ENCODE results near the gene NUS1. TPM values are rescaled to one million over a fixed set of nuclear protein-coding genes. Genes with fewer than 3 reads are reported as not detected.
"Not testable (repeated sequence)": the region's sequence is repeated elsewhere in the genome, so short reads cannot be mapped to it uniquely, and the experiment has no call there.

The NUS1 gene
- total RNA-seq, 2 donors from 2014 or later = 17.6 to 17.8 TPM

DNA sequence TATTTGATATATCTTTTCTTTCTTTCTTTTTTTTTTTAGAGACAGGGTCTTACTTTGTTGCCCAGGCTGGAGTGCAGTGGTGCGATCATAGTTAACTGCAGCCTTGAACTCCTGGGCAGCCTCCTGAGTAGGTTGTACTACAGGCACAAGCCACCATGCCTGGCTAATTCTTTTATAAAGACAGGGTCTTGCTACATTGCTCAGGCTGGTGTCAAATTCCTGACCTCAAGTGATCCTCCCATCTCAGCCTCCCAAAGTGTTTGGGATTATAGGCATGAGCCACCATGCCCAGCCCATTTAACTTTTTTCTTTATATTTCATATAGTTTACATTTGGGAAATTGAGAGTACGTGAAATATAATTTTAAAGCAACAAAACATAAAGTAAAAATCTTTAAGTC lies 10.1 kb downstream of the NUS1 start:
- Histone ChIP-seq H3K4me1 (peaks cover 35% of the 10 kb centered on the region), H3K36me3 (replicated peaks in 1 of 2; ENCODE audit: insufficient read depth in 1 of 2, low read depth in 2 of 2) (no peaks in the 10 kb centered on the region), H3K27me3 (no peaks in the 10 kb centered on the region), H3K4me3 (no peak overlapping the region), H3K9me3 (no peaks in the 10 kb centered on the region), H3K27ac (no peak overlapping the region)
- WGBS, 2 donors = 98 to 100% methylated on average over 2 of the region's 2 CpGs
- ATAC-seq (no peak), DNase-seq (no peak)
- intact Hi-C loops (cut with DNase I) = no loop called here
- TF ChIP-seq, protein P1, sequence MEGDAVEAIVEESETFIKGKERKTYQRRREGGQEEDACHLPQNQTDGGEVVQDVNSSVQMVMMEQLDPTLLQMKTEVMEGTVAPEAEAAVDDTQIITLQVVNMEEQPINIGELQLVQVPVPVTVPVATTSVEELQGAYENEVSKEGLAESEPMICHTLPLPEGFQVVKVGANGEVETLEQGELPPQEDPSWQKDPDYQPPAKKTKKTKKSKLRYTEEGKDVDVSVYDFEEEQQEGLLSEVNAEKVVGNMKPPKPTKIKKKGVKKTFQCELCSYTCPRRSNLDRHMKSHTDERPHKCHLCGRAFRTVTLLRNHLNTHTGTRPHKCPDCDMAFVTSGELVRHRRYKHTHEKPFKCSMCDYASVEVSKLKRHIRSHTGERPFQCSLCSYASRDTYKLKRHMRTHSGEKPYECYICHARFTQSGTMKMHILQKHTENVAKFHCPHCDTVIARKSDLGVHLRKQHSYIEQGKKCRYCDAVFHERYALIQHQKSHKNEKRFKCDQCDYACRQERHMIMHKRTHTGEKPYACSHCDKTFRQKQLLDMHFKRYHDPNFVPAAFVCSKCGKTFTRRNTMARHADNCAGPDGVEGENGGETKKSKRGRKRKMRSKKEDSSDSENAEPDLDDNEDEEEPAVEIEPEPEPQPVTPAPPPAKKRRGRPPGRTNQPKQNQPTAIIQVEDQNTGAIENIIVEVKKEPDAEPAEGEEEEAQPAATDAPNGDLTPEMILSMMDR (IDR thresholded peaks at IDR 0.05) = no peak
- TF ChIP-seq POLR2A (IDR thresholded peaks at IDR 0.05) = no peak

DNA sequence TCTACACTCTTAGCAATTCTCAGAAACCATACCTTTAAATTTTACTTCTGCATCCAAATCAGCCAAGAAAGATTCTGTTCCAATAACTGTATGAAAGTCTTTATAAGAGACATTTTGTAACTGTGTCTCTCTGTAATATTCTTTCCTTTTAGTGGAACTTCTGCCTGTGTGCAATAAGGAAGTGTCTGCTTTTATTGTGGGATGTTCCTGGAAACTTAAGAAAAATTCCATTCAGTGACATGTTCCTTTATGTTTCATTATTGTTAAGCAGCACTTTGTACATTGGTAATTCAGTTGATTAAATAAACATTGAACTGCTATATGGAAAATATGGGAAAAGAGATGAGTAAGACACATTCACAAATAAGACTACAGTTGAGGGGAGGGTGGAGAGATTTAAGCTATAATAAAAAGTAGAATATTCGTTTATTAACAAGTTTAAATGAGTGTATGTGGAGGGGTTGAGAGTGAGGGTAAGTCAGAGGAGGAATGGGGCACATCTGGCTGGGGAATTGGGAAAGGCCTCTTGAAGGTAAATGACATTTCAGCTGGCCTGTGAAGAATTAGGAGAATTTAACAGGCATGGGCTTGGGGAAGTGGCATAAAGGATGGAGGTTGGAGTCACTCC lies 11.9 kb downstream of the NUS1 start:
- 76 to 80% methylated on average over 1 of the region's 1 CpG for WGBS, 2 donors
- no peak for TF ChIP-seq POLR2A (IDR thresholded peaks at IDR 0.05)
- TF ChIP-seq, protein P1 (IDR thresholded peaks at IDR 0.05) = no peak
- no peak overlapping the region for H3K27ac ChIP-seq

DNA sequence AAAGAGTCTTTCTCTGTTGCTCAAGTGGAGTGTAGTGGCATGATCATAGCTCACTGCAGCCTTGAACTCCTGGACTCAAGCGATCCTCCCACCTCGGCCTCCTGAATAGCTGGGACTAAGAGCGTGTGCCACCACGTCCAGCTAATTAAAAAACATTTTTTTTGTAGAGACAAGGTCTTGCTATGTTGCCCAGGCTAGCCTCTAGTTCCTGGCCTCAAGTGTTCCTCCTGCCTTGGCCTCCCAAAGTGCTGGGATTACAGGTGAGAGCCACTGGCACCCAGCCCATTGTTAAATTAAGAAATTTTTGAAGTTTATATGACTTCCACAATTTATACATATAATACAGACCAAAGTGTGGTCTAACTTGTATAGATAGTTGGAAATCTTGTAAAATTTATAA lies 14.3 kb downstream of the NUS1 start:
- ATAC-seq; H3K36me3 ChIP-seq (replicated peaks in 1 of 2; ENCODE audit: insufficient read depth in 1 of 2, low read depth in 2 of 2); H3K27me3 ChIP-seq; intact Hi-C loops (cut with DNase I); DNase-seq; H3K4me3 ChIP-seq; H3K9me3 ChIP-seq; H3K27ac ChIP-seq: not testable (repeated sequence)
- H3K4me1 ChIP-seq = peaks cover 10% of the 10 kb centered on the region
- 86 to 95% methylated on average over 4 of the region's 4 CpGs for WGBS, 2 donors

More for the DNA sequence above, 11.9 kb downstream of the NUS1 start:
- no peaks in the 10 kb centered on the region for H3K27me3 ChIP-seq
- H3K9me3 ChIP-seq = no peaks in the 10 kb centered on the region
- DNase-seq = no peak
- H3K36me3 ChIP-seq (replicated peaks in 1 of 2; ENCODE audit: insufficient read depth in 1 of 2, low read depth in 2 of 2) = no peaks in the 10 kb centered on the region
- no peak overlapping the region for H3K4me3 ChIP-seq
- intact Hi-C loops (cut with DNase I) = no loop called here
- no peak for ATAC-seq
- H3K4me1 ChIP-seq = peaks cover 22% of the 10 kb centered on the region

DNA sequence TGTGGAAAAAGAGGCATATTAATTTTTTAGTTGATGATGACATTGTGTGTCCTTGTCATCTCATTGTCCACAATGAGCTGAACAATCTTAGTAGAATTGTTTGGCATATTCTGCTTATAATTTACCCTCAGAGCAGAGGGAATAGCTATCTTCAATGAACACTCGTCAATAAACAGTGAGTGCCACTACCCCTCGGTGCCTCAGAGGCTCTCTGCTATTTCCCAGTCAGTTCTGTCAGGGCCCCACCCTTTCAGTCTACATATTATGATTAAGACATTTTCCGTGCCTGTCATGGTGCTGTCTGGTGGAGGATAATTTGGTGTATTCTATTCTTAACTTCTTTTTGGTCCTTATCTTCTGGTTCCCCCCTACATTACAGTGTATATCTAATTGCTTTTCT lies 31.2 kb downstream of the NUS1 start:
- no peak overlapping the region for H3K27ac ChIP-seq
- H3K27me3 ChIP-seq = no peaks in the 10 kb centered on the region
- no peaks in the 10 kb centered on the region for H3K4me1 ChIP-seq
- intact Hi-C loops (cut with DNase I) = no loop called here
- peaks cover 0 to 9% of the 10 kb centered on the region in 2 donors for H3K36me3 ChIP-seq (replicated peaks in 1 of 2; ENCODE audit: insufficient read depth in 1 of 2, low read depth in 2 of 2)
- H3K9me3 ChIP-seq = no peaks in the 10 kb centered on the region
- TF ChIP-seq POLR2A (IDR thresholded peaks at IDR 0.05) = no peak
- TF ChIP-seq, protein P1 (IDR thresholded peaks at IDR 0.05) = no peak
- no peak overlapping the region for H3K4me3 ChIP-seq
- DNase-seq (no peak), ATAC-seq (no peak)
- 69 to 80% methylated on average over 3 of the region's 3 CpGs for WGBS, 2 donors

DNA sequence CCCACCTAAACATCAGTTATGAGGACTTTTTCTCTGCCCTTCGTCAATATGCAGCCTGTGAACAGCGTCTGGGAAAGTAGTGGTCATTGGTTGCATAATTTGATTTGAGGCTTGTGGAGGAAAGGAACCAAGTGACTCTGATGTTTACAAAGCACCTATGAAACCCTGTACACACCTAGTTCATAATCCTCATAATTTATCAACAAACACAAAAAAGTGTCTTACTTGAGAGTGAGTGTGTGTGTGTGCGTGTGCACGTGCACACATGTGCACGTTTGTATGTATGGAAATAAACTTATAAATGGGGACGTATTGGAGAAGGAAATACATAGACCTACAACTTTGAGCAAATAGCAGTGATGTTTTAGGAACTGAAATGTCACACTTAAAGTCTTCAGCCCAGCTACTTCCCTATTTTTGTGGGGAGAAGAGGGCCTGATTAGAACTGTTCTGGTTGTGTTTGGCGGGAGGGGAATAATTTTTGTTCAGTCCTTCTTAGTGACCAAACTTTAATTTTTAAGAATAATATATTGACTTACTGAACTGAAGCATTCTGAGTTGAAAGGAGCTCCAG lies 31.8 kb downstream of the NUS1 start:
- intact Hi-C loops (cut with DNase I); H3K9me3 ChIP-seq; ATAC-seq; H3K36me3 ChIP-seq (replicated peaks in 1 of 2; ENCODE audit: insufficient read depth in 1 of 2, low read depth in 2 of 2); DNase-seq; H3K27ac ChIP-seq; H3K4me3 ChIP-seq; H3K27me3 ChIP-seq; H3K4me1 ChIP-seq: not testable (repeated sequence)
- 83 to 91% methylated on average over 5 to 6 of the region's 7 CpGs for WGBS, 2 donors

DNA sequence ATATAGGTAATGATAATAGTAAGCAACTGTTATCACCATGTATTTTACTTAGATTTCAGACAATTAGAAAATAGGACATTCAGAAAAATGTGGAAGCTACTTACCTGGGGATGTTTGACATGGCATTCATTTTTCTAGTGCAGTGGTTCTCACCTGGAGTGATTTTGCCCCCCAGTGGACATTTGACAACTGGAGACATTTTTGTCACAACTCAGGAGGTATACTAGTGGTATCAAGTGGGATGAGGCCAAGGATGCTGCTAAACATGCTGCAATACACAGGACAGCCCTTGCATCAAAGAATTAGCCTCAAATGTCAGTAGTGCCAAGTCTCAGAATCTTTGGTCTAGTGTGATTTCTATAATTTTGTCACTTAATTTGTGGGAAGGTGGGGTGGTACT lies 36.1 kb downstream of the NUS1 start:
- intact Hi-C loops (cut with DNase I) = no loop called here
- H3K9me3 ChIP-seq = no peaks in the 10 kb centered on the region
- TF ChIP-seq, protein P1 (IDR thresholded peaks at IDR 0.05) = no peak
- TF ChIP-seq POLR2A (IDR thresholded peaks at IDR 0.05) = no peak
- no peaks in the 10 kb centered on the region for H3K27me3 ChIP-seq
- no peaks in the 10 kb centered on the region for H3K4me1 ChIP-seq
- no peak for DNase-seq
- H3K4me3 ChIP-seq = no peak overlapping the region
- no peak overlapping the region for H3K27ac ChIP-seq
- ATAC-seq = no peak
- peaks cover 0 to 3% of the 10 kb centered on the region in 2 donors for H3K36me3 ChIP-seq (replicated peaks in 1 of 2; ENCODE audit: insufficient read depth in 1 of 2, low read depth in 2 of 2)

All from body of pancreas (tissue), 4 donors.